Panc1 (cell line): ENCODE results near the gene ACTG1. TPM values are rescaled to one million over a fixed set of nuclear protein-coding genes. Genes with fewer than 3 reads are reported as not detected.

Experiments used
- ATAC-seq: fragments of 200-7000 bp; cut with Tn5 transposase; 2 replicates; pipeline ENCODE4 v1.9.1; 2020; ENCODE audit warnings: mild to moderate bottlenecking, moderate library complexity
- BruUV-seq: library from RNA; stranded (reverse); fragments of 400-500 nt; replicated peaks from 2 replicates; lab custom pipeline; 2021; lab: Mats Ljungman, UMichigan
- CTCF ChIA-PET: fragments of 300-600 bp; sonication (Branson Sonifier 250); formaldehyde crosslinking; loops from one replicate; lab custom pipeline; 2022; ENCODE audit warnings: antibody characterized with exemption; lab: Charles Lee
- POLR2A ChIA-PET: fragments of 300-600 bp; sonication (Branson Sonifier 250); formaldehyde crosslinking; loops from one replicate; lab custom pipeline; 2022; ENCODE audit warnings: antibody characterized with exemption; lab: Charles Lee
- DNase-seq: peaks from one replicate; pipeline ENCODE4 v3.0.0-alpha.2; 2010; ENCODE audit warnings: low read depth, low spot score
- H3K27ac ChIP-seq: 2 replicates; pipeline ENCODE4 v1.5.1; 2011; ENCODE audit warnings: mild to moderate bottlenecking, low read length, inconsistent platforms
- H3K27me3 ChIP-seq: fragments of 200-500 bp; sonication (Bioruptor generic); 2 replicates; pipeline ENCODE4 v1.6.0; 2014; ENCODE audit warnings: low read length, inconsistent platforms; ENCODE audit not compliant: control insufficient read depth, insufficient read depth
- H3K36me3 ChIP-seq: fragments of 200-500 bp; sonication (Bioruptor generic); 2 replicates; pipeline ENCODE4 v1.5.1; 2014; ENCODE audit warnings: inconsistent platforms, mild to moderate bottlenecking, low read length, moderate library complexity; ENCODE audit not compliant: control insufficient read depth, insufficient read depth
- H3K4me1 ChIP-seq: 2 replicates; pipeline ENCODE4 v1.5.1; 2011; ENCODE audit warnings: inconsistent platforms, mild to moderate bottlenecking, low read length, moderate library complexity; ENCODE audit not compliant: control insufficient read depth, insufficient read depth
- H3K4me3 ChIP-seq, 2 experiments: 2 replicates each; pipeline ENCODE4 v1.5.1; 2011 to 2012; ENCODE audit warnings: low read depth in 2 of 2, low read length in 2 of 2, mild to moderate bottlenecking in 2 of 2, inconsistent platforms in 1 of 2, moderate library complexity in 1 of 2
- H3K9me3 ChIP-seq: fragments of 200-500 bp; sonication (Bioruptor generic); 2 replicates; pipeline ENCODE4 v1.5.1; 2014; ENCODE audit warnings: low read depth, mild to moderate bottlenecking, inconsistent platforms, low read length, moderate library complexity; ENCODE audit not compliant: control insufficient read depth, insufficient read depth
- POLR2AphosphoS5 ChIP-seq: IDR thresholded peaks from 2 replicates; pipeline ENCODE4 v1.6.1; 2012; ENCODE audit warnings: mild to moderate bottlenecking, low read depth, low read length, moderate library complexity
- SIN3A ChIP-seq: IDR thresholded peaks from 2 replicates; pipeline ENCODE4 v1.6.1; 2012; ENCODE audit warnings: low read depth, mild to moderate bottlenecking, low read length, moderate library complexity, borderline replicate concordance; ENCODE audit not compliant: insufficient read depth
- TCF7L2 ChIP-seq: IDR thresholded peaks from 2 replicates; pipeline ENCODE4 v1.6.1; 2011; ENCODE audit warnings: mild to moderate bottlenecking, low read depth, low read length, inconsistent platforms
- in situ Hi-C: cut with HindIII; loops from 2 replicates; pipeline ENCODE4 v1.10.0; 2016; ENCODE audit warnings: low sequenced_read_pairs, low pct_unique_long_range_greater_than_20kb
- intact Hi-C: fragments of 100-400 bp; cut with micrococcal nuclease; formaldehyde crosslinking; loops from one replicate; pipeline ENCODE4 v1.10.0; 2022; ENCODE audit not compliant: unreplicated experiment
- total RNA-seq: library from RNA; stranded (reverse); gene quantifications from one replicate; pipeline ENCODE4 v1.2.1, GENCODE V29; 2021; ENCODE audit not compliant: unreplicated experiment
- TF ChIP-seq, protein P1 (sequence below), 2 experiments: IDR thresholded peaks; 2 replicates each; pipeline ENCODE4 v1.6.1; 2011 to 2012; ENCODE audit warnings: low read depth in 2 of 2, control low read depth in 1 of 2, low read length in 1 of 2, mild to moderate bottlenecking in 1 of 2, moderate library complexity in 1 of 2; ENCODE audit not compliant: insufficient read depth in 1 of 2
- TF ChIP-seq, protein P2 (sequence below): fragments of 450-650 bp; IDR thresholded peaks from 2 replicates; pipeline ENCODE4 v1.5.1; 2017; ENCODE audit warnings: mild to moderate bottlenecking

ACTG1 gene
- total RNA-seq, 1 experiment from 2014 or later, result 4,502 TPM

DNA sequence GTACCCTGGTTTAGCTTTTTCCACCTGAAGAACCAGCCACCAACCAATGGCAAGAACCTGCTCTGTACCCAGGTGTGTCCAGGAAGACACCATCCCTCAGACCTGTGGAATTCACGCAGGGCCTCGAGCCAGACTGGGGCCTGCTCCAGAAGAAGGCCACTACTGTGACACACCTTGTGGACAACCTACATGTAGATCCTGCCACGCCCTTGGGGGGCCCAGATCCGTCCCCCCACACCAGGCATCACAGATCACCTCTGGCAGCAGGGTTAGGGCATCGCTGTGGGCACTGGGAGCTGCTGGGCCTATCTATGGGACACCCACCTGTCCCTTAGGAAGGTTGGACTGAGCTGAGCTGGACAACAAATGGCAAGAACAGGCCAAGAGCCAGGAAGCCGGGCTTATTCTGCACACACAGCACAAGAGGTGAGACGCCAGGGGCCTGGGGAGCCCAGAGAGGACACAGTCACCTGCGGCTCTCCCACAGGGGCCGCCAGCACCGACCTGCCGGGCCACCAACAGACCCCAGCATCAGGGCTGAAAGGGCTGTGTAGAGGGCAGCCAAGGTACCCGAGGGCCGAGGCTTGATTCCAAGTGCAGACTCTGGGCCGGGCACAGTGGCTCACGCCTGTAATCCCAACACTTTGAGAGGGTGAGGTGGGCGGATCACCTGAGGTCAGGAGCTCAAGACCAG is 31.8 kb upstream of the ACTG1 start:
- Histone ChIP-seq H3K27me3 (no peaks in the 10 kb centered on the region), H3K4me3 (no peak overlapping the region), H3K27ac (peak overlapping the region; percentile 36; the same call in 1 of the 2 replicates), H3K36me3 (peaks cover 9% of the 10 kb centered on the region), H3K4me1 (peaks cover 66% of the 10 kb centered on the region), H3K9me3 (no peaks in the 10 kb centered on the region)
- ChIA-PET POLR2A (interaction anchor here (0.6 to 1.2 kb wide), 2 partner anchors 8 to 699 kb away, joined by 3 to 9 read pairs; partner anchors contain the start of gene FAAP100), CTCF (no interaction called here)
- intact Hi-C loops (no loop called here), in situ Hi-C loops (no loop called here)
- DNase-seq (no peak), ATAC-seq (no peak)
- no TSS peak for BruUV-seq
- TF ChIP-seq POLR2AphosphoS5, result no peak
- TF ChIP-seq, protein P1, sequence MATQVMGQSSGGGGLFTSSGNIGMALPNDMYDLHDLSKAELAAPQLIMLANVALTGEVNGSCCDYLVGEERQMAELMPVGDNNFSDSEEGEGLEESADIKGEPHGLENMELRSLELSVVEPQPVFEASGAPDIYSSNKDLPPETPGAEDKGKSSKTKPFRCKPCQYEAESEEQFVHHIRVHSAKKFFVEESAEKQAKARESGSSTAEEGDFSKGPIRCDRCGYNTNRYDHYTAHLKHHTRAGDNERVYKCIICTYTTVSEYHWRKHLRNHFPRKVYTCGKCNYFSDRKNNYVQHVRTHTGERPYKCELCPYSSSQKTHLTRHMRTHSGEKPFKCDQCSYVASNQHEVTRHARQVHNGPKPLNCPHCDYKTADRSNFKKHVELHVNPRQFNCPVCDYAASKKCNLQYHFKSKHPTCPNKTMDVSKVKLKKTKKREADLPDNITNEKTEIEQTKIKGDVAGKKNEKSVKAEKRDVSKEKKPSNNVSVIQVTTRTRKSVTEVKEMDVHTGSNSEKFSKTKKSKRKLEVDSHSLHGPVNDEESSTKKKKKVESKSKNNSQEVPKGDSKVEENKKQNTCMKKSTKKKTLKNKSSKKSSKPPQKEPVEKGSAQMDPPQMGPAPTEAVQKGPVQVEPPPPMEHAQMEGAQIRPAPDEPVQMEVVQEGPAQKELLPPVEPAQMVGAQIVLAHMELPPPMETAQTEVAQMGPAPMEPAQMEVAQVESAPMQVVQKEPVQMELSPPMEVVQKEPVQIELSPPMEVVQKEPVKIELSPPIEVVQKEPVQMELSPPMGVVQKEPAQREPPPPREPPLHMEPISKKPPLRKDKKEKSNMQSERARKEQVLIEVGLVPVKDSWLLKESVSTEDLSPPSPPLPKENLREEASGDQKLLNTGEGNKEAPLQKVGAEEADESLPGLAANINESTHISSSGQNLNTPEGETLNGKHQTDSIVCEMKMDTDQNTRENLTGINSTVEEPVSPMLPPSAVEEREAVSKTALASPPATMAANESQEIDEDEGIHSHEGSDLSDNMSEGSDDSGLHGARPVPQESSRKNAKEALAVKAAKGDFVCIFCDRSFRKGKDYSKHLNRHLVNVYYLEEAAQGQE (IDR thresholded peaks at IDR 0.05; ENCODE audit: insufficient read depth in 1 of 2, low read depth in 2 of 2, low read length in 1 of 2), result no peak
- no peak for TF ChIP-seq SIN3A
- TF ChIP-seq TCF7L2, result no peak
- TF ChIP-seq, protein P2, sequence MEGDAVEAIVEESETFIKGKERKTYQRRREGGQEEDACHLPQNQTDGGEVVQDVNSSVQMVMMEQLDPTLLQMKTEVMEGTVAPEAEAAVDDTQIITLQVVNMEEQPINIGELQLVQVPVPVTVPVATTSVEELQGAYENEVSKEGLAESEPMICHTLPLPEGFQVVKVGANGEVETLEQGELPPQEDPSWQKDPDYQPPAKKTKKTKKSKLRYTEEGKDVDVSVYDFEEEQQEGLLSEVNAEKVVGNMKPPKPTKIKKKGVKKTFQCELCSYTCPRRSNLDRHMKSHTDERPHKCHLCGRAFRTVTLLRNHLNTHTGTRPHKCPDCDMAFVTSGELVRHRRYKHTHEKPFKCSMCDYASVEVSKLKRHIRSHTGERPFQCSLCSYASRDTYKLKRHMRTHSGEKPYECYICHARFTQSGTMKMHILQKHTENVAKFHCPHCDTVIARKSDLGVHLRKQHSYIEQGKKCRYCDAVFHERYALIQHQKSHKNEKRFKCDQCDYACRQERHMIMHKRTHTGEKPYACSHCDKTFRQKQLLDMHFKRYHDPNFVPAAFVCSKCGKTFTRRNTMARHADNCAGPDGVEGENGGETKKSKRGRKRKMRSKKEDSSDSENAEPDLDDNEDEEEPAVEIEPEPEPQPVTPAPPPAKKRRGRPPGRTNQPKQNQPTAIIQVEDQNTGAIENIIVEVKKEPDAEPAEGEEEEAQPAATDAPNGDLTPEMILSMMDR, result no peak

DNA sequence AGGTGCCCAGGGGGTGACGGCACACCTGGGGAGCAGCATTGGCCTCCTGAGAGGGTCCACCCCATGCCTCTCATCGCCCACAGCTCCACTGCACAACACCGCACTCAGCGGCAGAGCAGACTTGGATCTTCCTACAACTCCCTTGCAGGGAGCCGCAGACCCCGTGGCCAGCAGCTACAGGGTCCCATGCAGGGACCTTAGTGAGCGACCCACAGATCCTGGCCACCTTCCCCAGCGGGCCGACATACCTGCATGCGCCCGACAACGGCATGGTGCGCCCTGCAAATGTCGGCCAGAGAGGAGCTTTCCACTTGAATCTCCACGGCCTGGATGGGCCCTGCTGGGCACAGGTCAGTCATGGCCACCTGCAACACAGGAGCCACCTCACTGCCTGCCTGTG is 31.2 kb upstream of the ACTG1 start:
- BruUV-seq, result no TSS peak
- Histone ChIP-seq H3K9me3 (no peaks in the 10 kb centered on the region), H3K27ac (peak overlapping the region; percentile 39), H3K36me3 (peaks cover 9% of the 10 kb centered on the region), H3K4me1 (peaks cover 68% of the 10 kb centered on the region), H3K4me3 (no peak overlapping the region), H3K27me3 (no peaks in the 10 kb centered on the region)
- peak; percentile 40; the same call in 1 of the 2 replicates for TF ChIP-seq POLR2AphosphoS5
- TF ChIP-seq, protein P1 (IDR thresholded peaks at IDR 0.05; ENCODE audit: insufficient read depth in 1 of 2, low read depth in 2 of 2, low read length in 1 of 2), result no peak
- ATAC-seq (no peak), DNase-seq (no peak)
- CTCF ChIA-PET, result no interaction called here
- POLR2A ChIA-PET, result interaction anchor here (1.2 kb wide), 1 partner anchor 9 kb away, joined by 3 read pairs; the partner anchor contains the start of gene FAAP100
- in situ Hi-C loops, result no loop called here
- intact Hi-C loops, result no loop called here
